Choroid plexus epithelial cell (primary cell): ENCODE measurements around the gene TPD52L1.

ENCODE experiments used
- DNase-seq: peaks from one replicate; pipeline ENCODE4 v3.0.0-alpha.2; 2010; ENCODE audit warnings: low read depth
- H3K4me3 ChIP-seq: 2 replicates; pipeline ENCODE4 v1.5.1; 2011; ENCODE audit warnings: low read depth, mild to moderate bottlenecking, control low read depth, low read length, moderate library complexity
- CTCF ChIP-seq: conservative IDR thresholded peaks from 2 replicates; pipeline ENCODE4 v1.5.1; 2011; ENCODE audit warnings: low read depth, mild to moderate bottlenecking, control low read depth, inconsistent platforms, low read length, moderate library complexity

The TPD52L1 gene

GRCh38 chr6:125219361-125219895, 65.9 kb downstream of the TPD52L1 start:
- no peak for TF ChIP-seq CTCF
- no peak overlapping the region for H3K4me3 ChIP-seq
- DNase-seq: no peak

GRCh38 chr6:125220712-125221111, 67.1 kb downstream of the TPD52L1 start:
- TF ChIP-seq CTCF: no peak
- DNase-seq: no peak
- H3K4me3 ChIP-seq: no peak overlapping the region

GRCh38 chr6:125222531-125223455, 69.2 kb downstream of the TPD52L1 start:
- H3K4me3 ChIP-seq: no peak overlapping the region
- DNase-seq: no peak
- TF ChIP-seq CTCF: no peak

- no peak for TF ChIP-seq CTCF
- H3K4me3 ChIP-seq: no peak overlapping the region
- no peak for DNase-seq
Measured at GRCh38 chr6:125224231-125224861, 70.8 kb downstream of the TPD52L1 start.

GRCh38 chr6:125227244-125227643, 73.7 kb downstream of the TPD52L1 start:
- no peak for TF ChIP-seq CTCF
- no peak for DNase-seq
- H3K4me3 ChIP-seq: no peak overlapping the region

- H3K4me3 ChIP-seq: peak overlapping the region; percentile 36
- TF ChIP-seq CTCF: no peak
- peak; percentile 38 for DNase-seq
Measured at GRCh38 chr6:125228981-125229479, 75.5 kb downstream of the TPD52L1 start.
